GM21423 (cell line): ENCODE results near the gene GALNT10.

Experiments
- ATAC-seq: cut with Tn5 transposase; IDR thresholded peaks from one replicate; pipeline ENCODE4 v1.9.1; 2021; ENCODE audit warnings: mild to moderate bottlenecking, moderate library complexity; ENCODE audit not compliant: unreplicated experiment

The GALNT10 gene

DNA sequence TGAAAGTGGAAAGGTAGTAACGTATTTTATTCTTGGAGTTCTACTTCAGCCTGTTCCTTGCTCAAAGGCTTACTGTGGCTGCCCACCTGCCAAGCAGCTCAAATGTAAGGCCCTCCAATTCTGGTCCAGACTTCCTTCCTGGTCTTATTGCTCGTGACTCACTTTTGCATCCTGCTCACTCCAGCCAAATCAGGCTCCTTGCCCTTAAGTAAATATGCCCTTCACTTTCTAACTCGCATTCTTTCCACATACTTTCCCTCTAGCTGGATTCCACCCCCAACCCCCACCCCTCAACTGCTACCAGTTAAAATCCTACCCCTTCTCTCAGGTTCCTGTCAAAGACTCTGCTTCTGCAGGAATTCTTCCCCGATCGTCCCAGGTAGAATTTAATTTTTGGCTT lies 96.6 kb downstream of the GALNT10 start:
- no peak for ATAC-seq

DNA sequence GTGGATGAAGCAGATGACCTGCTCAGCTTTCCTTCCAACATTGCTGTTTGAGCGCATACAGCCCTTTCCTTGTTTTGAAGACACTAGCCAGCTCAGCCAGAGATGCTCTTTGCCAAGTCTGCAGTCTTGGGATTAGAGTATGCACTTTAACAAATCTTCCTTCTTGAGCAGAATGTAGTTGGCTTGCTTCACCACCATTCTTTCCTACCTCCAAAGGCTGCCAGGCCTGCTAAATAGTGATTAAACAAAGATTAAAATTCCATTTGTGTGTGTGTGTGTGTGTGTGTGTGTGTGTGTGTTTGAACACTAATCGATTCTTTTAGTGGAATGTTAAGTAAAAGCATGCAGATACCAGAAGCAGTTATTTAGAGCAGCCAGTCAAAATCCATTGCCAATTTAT lies 97.6 kb downstream of the GALNT10 start:
- ATAC-seq = no peak

DNA sequence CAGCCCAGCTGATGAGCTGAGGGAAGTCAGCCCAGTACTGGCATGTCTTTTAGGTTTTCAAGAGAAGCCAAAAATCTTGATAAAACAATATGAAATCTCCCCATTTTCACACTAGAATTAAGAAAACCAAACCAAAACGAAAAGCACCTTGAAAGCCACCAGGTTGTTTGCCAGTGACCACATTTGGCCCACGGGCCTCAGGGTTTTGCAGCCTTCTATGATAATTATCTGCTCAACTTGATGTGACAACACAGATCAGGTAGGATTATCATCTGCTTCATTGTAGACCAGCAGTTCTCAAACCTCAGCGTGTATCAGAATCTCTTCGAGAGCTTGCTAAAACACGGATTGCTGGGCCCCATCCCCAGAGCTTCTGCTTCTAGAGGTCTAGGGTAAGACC lies 101.4 kb downstream of the GALNT10 start:
- ATAC-seq = no peak

DNA sequence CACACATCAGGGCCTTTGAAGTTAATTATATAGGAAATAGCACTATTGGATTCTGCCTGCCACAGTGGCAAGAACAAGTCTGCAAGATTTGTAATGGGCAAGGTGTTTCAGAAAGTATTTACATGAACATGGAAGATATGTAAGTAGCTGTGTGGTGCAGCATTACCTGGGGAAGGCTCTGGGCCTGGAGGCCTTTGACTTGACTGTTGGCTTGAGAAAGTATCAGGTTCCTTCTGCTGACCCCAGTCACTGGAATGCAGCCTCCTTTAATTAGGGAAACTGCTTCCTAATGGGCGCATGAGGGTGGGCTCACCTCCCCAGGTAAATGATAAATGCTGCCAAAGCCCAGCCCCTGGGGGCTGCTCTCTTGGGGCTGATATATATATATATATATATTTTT lies 102.7 kb downstream of the GALNT10 start:
- ATAC-seq = no peak

DNA sequence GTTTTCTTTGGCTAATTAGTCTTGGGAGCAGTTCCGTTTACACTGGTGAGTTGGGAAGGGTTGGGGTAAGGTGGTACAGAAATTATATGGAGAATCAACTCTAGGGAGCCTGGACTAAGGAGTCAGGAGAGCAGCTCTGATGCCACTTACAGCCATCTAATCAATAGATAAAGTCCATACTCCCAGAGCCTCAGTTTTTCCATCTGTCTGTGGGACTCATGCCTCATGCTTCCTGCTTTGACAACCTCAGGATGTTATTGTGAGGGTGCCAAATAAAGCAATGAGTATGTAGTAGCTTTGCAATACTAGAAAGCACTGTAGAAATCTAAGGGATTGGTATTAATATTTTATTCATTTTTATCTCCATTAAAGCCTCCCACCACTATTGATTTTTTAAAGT lies 105.0 kb downstream of the GALNT10 start:
- no peak for ATAC-seq

DNA sequence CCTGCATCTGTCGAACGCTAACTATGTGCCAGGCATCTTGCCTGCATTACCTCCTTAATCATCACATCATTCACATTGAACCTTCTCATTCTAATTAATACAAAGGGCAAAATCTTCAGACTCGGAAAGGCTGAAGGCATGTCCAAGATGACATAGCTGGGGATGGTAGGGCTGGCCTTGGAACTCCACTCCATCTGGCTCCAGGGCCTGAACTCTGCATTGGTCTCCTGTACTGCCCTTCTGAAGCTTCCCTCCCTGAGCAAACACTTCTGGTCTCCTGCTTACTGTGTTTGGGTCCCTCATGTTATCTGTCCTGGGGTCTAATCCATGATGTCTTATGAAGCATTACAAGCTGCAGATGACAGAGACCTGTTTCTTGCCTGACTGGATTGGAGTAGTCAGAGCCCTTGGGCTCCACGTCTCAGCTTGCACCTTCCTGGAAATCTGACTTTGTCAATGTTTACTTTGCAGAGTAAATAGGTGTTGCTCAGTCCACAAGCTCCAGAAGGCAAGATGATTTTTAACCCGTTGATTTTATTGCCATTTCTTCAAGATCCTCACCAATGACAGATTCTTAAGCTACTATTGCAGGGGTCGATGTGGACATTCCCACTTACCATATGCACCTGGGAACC lies 106.1 kb downstream of the GALNT10 start:
- ATAC-seq = no peak

DNA sequence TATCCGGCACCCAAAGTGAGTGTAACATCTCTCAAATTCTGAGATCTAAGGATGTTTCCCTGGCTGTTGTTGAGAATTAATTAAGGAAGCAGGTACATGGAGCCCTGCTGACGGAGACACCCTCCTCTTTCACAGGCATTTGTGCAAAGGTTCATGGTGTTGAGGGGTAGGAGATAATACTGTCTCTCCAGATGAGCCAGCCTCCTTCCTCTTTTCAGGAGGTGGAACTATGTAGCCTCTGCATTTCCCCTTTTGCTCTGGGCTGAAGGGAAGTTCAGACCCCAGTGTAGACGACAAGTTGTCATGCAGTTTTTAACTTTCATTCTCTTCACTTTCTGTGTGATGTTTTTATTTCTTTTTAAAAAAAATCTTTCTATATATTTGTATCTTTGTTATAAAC lies 107.5 kb downstream of the GALNT10 start:
- ATAC-seq = peak; percentile 51

DNA sequence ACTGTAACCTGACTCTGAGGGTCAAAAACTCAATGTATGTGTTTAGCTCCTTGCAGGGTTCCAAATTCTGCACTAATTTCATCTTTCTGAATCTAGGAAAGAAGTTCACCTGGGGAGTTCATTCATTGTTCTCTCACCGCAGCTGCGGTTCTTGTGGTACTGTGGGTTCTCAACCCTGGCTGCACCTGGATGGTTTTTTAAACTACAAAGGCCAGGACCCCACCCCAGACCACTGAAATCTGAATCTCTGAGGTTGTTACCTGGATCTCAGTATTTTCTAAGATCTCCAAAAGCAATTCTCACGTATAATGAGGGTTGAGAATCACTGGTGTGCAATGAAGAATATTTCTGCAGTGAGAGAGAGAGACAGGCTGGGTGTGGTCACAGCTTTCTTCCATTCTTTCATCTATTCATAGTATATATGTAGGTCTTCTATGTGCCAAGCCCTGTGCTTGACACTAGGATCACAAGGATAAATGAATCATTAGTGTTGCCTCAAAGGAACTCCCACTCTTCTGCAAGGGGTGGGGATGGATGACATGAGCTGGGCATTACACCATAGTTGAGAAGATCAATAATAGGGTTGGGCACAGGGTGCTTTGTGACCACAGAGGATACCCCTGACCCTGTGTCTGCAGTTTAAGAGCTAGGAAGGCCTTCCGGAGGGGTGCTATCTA lies 109.8 kb downstream of the GALNT10 start:
- no peak for ATAC-seq

DNA sequence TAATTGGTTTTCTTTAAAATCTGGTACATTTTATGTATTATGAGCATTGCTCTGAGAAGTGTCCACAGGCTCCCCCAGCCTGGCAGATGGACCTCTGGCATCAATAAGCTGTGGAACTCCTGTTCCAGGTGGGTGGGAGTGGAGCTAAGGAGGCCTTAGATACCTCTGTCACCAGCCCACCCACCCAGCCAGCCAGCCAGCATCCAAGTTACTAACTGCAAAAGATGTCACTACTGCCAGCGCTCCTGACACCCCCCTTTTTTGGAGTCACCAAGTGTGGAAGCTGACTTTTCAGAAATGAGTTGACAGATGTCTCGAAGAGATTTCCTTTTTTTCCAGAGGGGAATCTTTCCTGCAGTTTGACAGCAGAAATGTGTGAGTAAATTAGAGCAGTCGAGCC lies 111.2 kb downstream of the GALNT10 start:
- ATAC-seq = no peak

DNA sequence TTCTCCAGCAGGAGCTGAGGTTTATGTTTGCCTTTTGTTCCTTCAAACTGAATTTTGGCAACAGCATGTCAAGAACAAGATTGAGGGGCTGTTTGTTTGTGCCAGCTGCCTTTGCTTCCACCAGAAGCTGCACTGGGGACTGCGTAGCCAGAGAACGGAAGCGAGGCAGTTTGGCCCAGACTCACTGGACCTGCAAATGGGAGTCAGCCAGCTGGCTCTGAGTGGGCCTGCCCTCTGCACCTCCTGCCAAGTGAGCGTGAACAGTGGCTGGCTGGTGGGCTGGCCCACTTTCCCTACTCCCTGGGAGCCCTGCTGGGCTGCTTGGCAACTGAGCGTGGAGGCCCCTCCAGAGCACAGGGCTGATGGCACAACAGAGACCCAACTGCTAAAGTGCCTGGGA lies 111.6 kb downstream of the GALNT10 start:
- no peak for ATAC-seq

DNA sequence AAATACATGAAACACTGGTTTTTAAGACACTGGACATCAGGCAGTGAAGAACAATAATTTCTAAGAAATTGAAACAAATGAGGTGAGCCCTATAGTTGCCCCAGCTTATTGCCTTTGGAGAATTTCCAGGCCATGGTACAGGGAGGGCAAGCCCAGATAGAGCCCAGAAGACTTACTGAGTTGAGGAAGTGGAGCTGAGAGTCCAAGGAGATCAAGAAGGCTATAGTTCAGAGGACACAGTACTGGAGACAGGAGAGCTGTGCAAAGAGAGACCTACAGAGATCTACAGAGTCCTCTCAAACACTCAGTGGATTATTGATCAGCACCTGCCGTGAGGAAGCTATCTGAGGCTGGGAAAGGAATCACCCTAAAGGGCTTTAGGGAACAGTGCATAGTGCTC lies 112.6 kb downstream of the GALNT10 start:
- ATAC-seq = no peak

DNA sequence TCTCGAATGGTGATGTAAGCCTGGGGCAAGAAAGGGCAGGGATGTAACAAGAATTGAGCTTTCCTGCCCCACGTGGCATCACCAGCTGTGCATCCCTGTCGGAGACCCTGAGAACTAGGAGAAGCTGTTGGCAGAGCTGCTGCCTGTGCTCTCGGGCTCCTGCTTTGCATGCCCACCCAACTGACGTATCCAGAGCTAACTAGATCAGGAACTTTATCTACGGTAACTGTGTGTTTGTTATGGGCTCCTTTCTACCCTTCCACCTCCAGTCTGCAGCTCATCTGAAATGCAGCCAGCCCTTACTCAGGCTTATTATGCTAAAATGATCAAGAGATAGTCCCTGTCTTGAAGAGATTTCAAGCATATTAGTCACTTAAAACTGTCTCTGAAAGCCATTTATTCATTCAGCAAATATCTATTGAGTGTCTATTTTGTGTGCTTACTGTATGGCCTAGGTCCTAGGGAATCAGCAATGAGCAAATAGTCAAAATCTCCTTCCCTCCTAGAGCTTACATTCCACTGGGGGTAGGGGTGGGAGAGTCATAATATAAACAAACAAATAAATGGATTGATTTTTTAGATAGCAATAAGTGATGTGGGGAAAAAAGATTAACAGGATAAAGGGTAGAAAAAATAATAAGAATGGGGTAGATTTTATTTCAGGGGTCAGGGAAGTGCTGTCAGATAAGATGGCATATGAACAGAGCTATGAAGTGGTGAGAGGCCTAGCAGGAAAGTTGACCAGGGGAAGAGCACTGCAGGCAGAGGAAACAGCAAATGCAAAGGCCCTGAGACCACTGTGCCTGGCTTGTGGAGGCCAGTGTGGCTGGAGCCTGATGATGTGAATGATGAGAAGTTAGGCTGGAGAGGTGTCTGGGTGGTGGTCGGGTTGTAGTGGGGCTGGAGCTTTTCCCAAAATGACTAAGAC lies 118.2 kb downstream of the GALNT10 start:
- no peak for ATAC-seq

DNA sequence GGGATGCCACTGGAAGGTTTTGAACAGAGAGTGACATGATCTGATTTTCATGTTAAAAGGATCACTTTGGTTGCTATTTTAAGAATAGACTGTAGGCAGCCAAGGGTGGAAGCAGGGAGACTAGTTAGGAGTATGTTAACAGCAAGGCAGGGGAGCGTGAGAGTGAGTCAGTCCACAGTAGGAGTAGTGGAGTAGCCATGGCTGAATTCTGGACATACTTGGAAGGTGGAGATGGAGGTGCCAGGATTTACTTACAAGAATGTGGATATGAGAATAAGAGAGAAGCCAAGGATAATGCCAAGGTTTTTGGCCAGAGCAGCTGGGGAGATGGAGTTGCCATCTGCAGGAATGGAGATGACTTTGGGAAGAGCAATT lies 118.8 kb downstream of the GALNT10 start:
- ATAC-seq = no peak

DNA sequence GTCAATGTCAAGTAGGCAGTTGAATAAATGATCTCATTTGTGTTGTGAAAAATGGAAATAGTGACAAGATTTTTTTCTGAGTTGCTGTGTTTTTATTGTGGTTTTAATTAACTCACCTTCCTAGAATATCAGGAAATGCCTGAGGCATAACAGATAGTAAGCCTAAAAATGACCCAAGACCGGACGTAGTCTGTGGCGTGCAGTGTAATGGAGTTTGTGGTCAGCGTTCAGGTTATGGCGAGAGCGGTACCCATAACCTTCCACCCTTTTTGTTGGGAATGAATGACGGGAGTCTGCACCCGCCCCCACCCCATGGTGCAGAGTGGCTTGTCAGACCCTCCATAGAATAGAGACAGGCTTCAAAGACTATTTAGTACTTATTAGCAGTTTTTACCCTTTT lies 119.3 kb downstream of the GALNT10 start:
- no peak for ATAC-seq

DNA sequence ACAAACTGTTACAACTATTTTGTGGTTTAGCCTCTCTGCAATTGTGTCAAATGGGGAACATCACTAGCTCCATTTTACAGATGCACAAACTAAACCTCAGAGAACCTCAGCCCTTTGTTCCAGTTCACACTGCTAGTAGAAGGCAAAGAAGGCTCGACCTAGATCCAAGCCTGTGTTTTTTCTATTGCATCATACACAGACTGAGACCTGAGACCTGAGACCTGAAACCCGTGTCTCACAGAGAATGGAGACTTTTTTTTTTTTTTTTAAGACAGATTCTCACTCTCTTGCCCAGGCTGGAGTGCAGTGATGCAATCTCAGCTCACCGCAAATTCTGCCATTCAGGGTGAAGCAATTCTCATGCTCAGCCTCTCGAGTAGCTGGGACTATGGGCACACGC lies 120.8 kb downstream of the GALNT10 start:
- peak; percentile 47 for ATAC-seq

DNA sequence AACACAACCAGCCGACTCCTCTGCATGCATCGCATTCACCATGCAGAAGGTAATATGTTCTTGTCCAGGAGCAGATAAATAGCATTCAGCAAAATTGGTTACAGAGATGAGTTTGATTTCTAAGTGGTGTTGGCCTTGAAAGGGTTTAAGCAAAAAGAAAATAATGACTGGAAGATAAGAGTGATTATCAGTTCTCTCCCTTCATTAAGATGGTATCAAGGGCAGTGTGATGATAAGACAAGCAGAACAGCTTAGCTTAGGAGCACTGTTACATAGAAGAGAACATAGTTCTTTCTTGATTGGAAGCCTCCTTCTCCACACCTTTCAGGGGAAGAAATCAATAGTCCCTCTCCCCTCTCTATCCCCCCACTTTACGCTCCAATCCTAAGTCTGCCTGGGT lies 121.5 kb downstream of the GALNT10 start:
- no peak for ATAC-seq

DNA sequence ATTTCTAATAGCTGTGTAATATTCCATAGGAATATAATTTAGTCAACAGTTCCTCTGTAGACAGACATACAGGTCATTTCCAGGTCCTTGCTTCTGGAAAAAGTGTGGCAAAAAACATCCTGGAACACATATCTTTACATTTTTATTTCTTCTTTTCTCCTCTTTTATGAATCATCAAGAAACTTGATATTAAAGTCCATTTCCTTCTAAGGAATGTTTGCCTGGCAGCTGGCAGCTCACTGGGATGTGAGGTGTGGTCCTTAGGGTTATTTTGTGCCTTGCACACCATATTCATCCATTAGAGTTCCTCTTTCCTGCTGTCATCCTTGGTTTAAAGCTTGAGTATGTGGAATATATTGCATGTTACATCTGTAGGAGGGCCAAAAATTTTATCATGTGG lies 122.0 kb downstream of the GALNT10 start:
- ATAC-seq = no peak

DNA sequence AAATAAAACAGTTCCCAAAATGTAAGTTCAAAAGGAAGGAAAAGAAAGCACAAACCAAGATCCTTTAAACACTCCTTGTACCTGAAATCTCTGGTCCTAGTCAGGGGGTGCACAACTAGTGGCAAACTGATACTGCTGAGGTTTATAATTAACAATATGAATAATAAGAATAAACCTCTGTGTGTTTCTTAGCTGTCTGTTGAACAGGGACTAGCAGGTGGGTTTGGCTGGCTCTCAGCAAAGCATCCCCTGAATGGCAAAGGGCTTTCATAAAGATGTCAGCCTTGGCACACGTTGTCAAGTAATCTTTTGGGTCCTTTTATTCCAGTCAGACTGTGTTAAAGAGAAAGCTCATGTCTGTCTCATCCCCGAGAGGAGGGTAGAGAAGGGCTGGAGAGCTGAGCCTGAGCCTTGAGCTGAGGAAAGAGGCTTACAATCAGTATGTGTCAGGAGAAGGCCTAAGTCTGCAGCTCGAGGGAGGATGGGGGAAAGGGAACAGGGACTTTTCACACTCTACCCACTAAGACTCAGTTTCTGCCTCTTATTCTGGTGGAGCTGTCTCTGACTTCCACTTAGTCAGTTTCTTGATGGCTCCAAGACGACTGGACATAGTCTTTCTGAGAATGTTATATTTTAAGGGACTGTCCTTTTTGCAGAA lies 123.0 kb downstream of the GALNT10 start:
- peak; percentile 53 for ATAC-seq

DNA sequence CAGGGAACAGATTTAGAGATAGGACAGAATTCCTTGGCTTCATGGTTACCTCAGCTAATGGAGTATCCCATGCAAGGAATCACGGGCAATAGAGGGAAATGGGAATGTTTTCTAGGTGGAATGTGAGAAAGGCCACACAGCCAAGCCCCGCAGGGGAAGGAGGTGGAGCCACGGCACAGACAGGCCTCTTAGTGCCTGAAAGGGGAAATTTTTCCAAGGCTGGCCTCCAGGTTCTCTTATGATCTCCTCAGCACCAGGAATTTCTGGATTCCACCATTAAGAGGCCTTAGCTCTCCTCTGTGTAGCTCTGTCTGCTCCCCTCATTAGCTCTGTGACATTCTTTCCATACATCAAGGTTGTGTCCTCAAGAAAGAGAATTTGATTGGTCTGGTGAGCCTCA lies 124.7 kb downstream of the GALNT10 start:
- ATAC-seq = no peak

DNA sequence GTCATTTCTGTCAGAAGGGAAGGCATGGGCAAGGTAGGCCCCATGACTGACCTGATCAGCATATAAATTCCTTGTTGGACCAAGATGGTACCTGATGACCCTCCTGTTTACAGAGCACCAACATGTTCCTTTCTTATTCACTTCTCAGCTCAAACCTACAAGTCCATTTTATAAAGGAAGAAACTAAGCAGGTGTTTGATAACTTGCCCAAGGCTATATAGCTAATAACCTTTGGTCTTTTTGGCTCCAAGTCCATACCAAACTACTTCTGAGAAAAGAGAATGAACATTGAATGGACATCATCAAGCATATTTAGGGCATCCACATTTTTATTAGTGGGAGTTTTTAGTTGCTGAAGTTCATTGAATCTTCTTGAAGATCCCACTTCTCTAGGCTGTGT lies 125.2 kb downstream of the GALNT10 start:
- ATAC-seq = no peak

DNA sequence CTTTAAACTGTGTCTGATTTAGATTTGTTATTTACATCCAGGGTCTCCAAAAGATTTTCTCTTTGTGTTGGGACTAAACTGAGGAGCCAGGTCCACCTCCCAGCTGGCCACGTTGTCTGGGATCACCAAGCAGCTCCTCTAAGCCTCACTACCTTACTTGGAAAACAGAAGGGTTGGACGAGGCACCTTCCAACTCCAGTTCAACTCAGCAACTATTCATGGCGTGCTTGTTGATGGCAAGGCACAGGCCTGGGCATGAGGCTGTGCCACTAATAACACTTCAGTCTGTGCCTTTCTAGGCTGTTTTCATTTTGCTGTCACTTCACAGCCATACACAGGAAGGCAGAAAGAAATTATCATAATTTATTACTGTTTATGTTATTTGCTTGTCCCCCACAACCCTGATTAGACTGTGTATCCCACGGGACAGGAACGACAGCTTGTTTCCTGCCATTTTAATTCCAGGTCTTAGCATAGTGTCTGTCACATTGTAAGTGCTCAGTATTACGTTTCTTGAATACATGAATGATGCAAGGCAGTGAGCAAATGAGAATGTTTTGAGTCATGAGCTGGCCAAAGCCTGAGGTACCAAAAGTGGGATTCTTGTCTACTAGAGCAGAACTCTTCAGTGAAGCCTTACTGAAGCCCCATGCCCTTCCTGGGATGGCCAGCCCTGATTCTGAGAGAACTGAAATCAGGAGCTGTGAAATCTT lies 125.8 kb downstream of the GALNT10 start:
- no peak for ATAC-seq
